ENCODE results near the gene PTPN22.

The PTPN22 gene

GRCh38 chr1:113901191-113901590, 29.7 kb upstream of the PTPN22 start:
- H3K4me3 ChIP-seq (ENCODE audit: low read depth, low read length): no peak overlapping the region
- in situ Hi-C loops (cut with HindIII; ENCODE audit: low sequenced_read_pairs): no loop called here
- TF ChIP-seq, protein P1, sequence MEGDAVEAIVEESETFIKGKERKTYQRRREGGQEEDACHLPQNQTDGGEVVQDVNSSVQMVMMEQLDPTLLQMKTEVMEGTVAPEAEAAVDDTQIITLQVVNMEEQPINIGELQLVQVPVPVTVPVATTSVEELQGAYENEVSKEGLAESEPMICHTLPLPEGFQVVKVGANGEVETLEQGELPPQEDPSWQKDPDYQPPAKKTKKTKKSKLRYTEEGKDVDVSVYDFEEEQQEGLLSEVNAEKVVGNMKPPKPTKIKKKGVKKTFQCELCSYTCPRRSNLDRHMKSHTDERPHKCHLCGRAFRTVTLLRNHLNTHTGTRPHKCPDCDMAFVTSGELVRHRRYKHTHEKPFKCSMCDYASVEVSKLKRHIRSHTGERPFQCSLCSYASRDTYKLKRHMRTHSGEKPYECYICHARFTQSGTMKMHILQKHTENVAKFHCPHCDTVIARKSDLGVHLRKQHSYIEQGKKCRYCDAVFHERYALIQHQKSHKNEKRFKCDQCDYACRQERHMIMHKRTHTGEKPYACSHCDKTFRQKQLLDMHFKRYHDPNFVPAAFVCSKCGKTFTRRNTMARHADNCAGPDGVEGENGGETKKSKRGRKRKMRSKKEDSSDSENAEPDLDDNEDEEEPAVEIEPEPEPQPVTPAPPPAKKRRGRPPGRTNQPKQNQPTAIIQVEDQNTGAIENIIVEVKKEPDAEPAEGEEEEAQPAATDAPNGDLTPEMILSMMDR (IDR thresholded peaks at IDR 0.05; ENCODE audit: low read depth, low read length, missing control alignments): no peak

GRCh38 chr1:113899111-113899510, 27.6 kb upstream of the PTPN22 start:
- no peak overlapping the region for H3K4me3 ChIP-seq (ENCODE audit: low read depth, low read length)
- DNase-seq (ENCODE audit: low read depth): no peak
- TF ChIP-seq, protein P1 (IDR thresholded peaks at IDR 0.05; ENCODE audit: low read depth, low read length, missing control alignments): no peak
- in situ Hi-C loops (cut with HindIII; ENCODE audit: low sequenced_read_pairs): no loop called here

More at GRCh38 chr1:113901191-113901590, 29.7 kb upstream of the PTPN22 start:
- no peak for DNase-seq (ENCODE audit: low read depth)

DNA sequence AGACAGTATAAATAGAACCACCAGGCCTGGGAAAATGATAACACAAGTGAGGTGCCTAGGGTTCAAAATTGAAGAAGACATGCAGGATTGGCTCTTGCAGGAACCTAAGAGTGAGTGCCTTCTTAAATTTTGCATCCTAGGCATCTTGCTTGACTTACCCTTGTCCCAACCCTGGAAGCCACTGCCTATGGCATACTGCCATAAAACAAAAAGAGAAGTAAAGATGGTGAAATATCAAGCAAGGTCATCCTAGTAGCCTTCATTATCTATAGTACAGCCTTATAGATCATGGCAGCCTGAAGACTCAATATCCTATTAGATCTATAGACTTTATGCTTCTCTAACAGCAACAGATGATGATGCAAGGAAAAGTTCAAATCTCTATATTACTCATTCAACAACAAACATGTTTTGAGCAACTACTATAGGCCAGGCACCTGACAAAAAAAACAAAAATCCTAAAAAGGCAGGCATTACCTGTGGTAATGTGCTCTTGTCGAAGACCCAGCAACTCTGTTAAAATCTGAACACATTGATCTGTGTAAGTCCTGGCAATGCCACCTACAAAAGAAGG, 26.8 kb upstream of the PTPN22 start:
- no peak overlapping the region for H3K4me3 ChIP-seq (ENCODE audit: low read depth, low read length)
- no peak for DNase-seq (ENCODE audit: low read depth)
- TF ChIP-seq, protein P1 (IDR thresholded peaks at IDR 0.05; ENCODE audit: low read depth, low read length, missing control alignments): no peak
- in situ Hi-C loops (cut with HindIII; ENCODE audit: low sequenced_read_pairs): no loop called here

DNA sequence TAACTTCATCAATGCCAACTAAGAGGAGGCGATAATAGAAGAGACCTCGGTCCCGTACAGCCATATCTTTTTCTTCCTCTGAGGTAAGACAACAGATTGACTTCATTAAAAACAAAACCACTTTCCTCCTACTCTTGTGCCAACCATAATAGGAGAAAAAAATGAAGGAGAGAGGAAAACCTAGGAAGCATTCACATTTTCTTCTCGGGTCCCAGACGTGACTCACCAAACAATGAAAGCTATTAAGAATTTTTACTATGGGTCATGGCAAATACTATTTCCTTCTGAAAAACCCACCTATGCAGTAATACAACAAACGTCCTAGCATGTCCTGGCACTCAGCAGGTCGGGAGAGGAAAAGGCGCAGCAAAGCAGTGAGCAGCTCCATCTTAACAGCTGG, 24.4 kb upstream of the PTPN22 start:
- H3K4me3 ChIP-seq (ENCODE audit: low read depth, low read length): no peak overlapping the region
- TF ChIP-seq, protein P1 (IDR thresholded peaks at IDR 0.05; ENCODE audit: low read depth, low read length, missing control alignments): no peak
- in situ Hi-C loops (cut with HindIII; ENCODE audit: low sequenced_read_pairs): no loop called here
- DNase-seq (ENCODE audit: low read depth): no peak

GRCh38 chr1:113895098-113895497, 23.6 kb upstream of the PTPN22 start:
- H3K4me3 ChIP-seq (ENCODE audit: low read depth, low read length): no peak overlapping the region
- in situ Hi-C loops (cut with HindIII; ENCODE audit: low sequenced_read_pairs): no loop called here
- DNase-seq (ENCODE audit: low read depth): no peak
- TF ChIP-seq, protein P1 (IDR thresholded peaks at IDR 0.05; ENCODE audit: low read depth, low read length, missing control alignments): no peak

GRCh38 chr1:113893267-113893666, 21.8 kb upstream of the PTPN22 start:
- H3K4me3 ChIP-seq (ENCODE audit: low read depth, low read length): no peak overlapping the region
- in situ Hi-C loops (cut with HindIII; ENCODE audit: low sequenced_read_pairs): no loop called here
- TF ChIP-seq, protein P1 (IDR thresholded peaks at IDR 0.05; ENCODE audit: low read depth, low read length, missing control alignments): no peak
- no peak for DNase-seq (ENCODE audit: low read depth)
